ENCODE data around the gene MYCN. TPM values are rescaled to one million over a fixed set of nuclear protein-coding genes. Genes with fewer than 3 reads are reported as not detected.

The MYCN gene
- polyA plus RNA-seq, 1 donor (not counting 4 experiments of a cell fraction or from before 2014, with no cell fraction given), result not detected

DNA sequence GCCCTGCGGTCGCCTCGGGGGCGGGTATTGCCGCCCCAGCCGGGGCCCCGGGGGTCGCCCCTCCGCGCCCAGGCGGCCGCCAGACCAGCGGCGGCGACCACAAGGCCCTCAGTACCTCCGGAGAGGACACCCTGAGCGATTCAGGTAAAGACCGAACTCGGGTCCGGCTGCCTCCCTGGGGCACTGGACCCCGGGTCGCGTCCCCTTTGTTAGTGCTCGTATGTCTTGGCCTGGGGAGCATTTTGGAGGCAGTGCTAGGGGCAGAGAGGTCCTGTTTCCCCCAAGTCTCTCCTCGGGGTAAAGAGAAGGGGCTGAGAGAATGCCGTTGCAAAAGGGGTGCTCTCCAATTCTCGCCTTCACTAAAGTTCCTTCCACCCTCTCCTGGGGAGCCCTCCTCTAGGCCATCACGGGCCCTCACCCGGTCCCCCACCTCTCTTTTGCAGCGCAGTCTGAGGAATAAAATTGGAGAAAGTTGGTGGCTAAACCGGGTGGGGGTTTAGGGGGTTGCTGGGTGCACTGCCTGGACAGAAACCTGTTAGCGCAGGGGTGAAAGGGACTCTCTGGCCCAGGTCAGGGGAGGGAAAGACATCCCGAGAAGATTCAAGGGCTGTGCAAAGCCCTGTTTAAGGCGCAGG lies 2.5 kb downstream of the MYCN start:
- FAIRE-seq (no peak), DNase-seq (ENCODE audit: low read depth, low spot score) (no peak)
- H2AFZ ChIP-seq (ENCODE audit: control insufficient read depth, low read length), result no peak overlapping the region
- H3K4me2 ChIP-seq (ENCODE audit: control insufficient read depth, extremely low read depth, insufficient read depth, low read depth, low read length), result no peak overlapping the region
- H3K9ac ChIP-seq (ENCODE audit: control insufficient read depth, extremely low read depth, insufficient read depth, low read length), result no peak overlapping the region
- peaks cover 2% of the 10 kb centered on the region for H3K4me1 ChIP-seq (ENCODE audit: control insufficient read depth, extremely low read depth, insufficient read depth, low read length)
- no peak for TF ChIP-seq EZH2 (IDR thresholded peaks at IDR 0.05; ENCODE audit: low read length)
- TF ChIP-seq, protein P1, sequence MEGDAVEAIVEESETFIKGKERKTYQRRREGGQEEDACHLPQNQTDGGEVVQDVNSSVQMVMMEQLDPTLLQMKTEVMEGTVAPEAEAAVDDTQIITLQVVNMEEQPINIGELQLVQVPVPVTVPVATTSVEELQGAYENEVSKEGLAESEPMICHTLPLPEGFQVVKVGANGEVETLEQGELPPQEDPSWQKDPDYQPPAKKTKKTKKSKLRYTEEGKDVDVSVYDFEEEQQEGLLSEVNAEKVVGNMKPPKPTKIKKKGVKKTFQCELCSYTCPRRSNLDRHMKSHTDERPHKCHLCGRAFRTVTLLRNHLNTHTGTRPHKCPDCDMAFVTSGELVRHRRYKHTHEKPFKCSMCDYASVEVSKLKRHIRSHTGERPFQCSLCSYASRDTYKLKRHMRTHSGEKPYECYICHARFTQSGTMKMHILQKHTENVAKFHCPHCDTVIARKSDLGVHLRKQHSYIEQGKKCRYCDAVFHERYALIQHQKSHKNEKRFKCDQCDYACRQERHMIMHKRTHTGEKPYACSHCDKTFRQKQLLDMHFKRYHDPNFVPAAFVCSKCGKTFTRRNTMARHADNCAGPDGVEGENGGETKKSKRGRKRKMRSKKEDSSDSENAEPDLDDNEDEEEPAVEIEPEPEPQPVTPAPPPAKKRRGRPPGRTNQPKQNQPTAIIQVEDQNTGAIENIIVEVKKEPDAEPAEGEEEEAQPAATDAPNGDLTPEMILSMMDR (optimal IDR thresholded peaks at IDR 0.05 in 1 of 3, IDR thresholded peaks at IDR 0.05 in 1 of 3, conservative IDR thresholded peaks at IDR 0.05 in 1 of 3; ENCODE audit: extremely low read depth in 1 of 3, insufficient read depth in 2 of 3, low read length in 3 of 3), result no peak
- dilution Hi-C loops (cut with MboI; ENCODE audit: extremely low pct_ligation_motif_present, low sequenced_read_pairs), result loop anchor here (25.0 kb wide), 1 partner anchor 569 kb away; no protein-coding TSS in a partner anchor
- H3K27ac ChIP-seq (ENCODE audit: control insufficient read depth, insufficient read depth, low read length), result no peak overlapping the region
- H3K9me1 ChIP-seq (ENCODE audit: control insufficient read depth, extremely low read depth, insufficient read depth, low read length), result no peaks in the 10 kb centered on the region
- H3K4me3 ChIP-seq (ENCODE audit: control insufficient read depth in 2 of 3, extremely low read depth in 1 of 3, insufficient read depth in 2 of 3, low read depth in 1 of 3, low read length in 3 of 3), result no peak overlapping the region
- H3K27me3 ChIP-seq (ENCODE audit: control insufficient read depth, extremely low read depth, insufficient read depth, low read length), result peaks cover 44% of the 10 kb centered on the region
- H3K36me3 ChIP-seq (ENCODE audit: control insufficient read depth in 2 of 2, extremely low read depth in 1 of 2, insufficient read depth in 2 of 2, low read length in 2 of 2), result no peaks in the 10 kb centered on the region
- H3K79me2 ChIP-seq (ENCODE audit: control insufficient read depth, insufficient read depth, low read length), result no peaks in the 10 kb centered on the region
- H3K9me3 ChIP-seq (ENCODE audit: control insufficient read depth, low read depth, low read length), result no peaks in the 10 kb centered on the region
- no peaks in the 10 kb centered on the region for H4K20me1 ChIP-seq (ENCODE audit: control insufficient read depth, extremely low read depth, insufficient read depth, low read length)

DNA sequence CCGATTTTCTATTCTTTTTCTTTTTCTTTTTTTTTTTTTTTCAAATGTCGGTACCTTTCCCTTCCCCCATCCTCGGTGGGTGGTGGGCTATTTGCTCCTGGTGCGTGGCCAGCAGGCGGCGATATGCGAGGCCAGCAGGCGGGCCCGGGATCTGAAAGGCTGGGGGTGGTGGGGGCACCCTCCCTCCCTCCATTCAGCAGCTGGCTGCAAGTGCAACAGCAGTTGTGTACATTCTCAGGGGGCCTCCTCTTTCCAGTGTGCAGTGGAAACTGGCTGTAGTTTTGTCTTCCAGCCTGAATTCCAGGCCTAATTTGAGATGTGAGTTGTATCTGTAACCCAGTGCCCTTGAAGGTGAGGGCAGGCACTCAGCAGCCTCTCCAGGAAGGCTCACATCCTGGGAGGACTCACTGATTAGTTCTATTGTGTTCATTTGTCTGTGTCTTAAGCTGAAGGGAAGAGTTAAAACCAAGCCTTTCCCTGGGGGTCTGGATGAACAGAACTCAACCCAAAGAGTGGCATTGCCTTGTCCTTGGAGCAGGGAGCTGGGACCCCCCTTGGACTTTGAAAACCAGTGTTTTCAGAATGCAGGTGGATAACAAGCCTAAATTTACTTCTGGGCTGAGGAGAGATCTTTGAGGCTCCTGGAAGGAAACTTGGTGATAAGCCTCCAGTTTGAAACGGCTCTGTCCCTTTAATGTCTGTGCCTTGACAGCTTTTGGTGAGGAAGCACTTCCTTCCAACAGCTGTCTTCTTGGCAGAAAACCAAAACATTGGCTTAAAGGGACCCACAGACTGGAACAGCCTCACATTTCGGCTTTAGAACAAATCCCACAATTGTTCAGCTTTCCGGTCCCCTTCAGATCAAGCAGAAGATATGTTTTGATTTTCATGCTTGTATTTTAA lies 3.3 kb downstream of the MYCN start:
- Histone ChIP-seq H3K4me2 (ENCODE audit: control insufficient read depth, extremely low read depth, insufficient read depth, low read depth, low read length) (no peak overlapping the region), H3K79me2 (ENCODE audit: control insufficient read depth, insufficient read depth, low read length) (no peaks in the 10 kb centered on the region), H3K9ac (ENCODE audit: control insufficient read depth, extremely low read depth, insufficient read depth, low read length) (no peak overlapping the region), H4K20me1 (ENCODE audit: control insufficient read depth, extremely low read depth, insufficient read depth, low read length) (no peaks in the 10 kb centered on the region), H3K4me1 (ENCODE audit: control insufficient read depth, extremely low read depth, insufficient read depth, low read length) (peaks cover 2% of the 10 kb centered on the region), H3K27ac (ENCODE audit: control insufficient read depth, insufficient read depth, low read length) (no peak overlapping the region), H3K4me3 (ENCODE audit: control insufficient read depth in 2 of 3, extremely low read depth in 1 of 3, insufficient read depth in 2 of 3, low read depth in 1 of 3, low read length in 3 of 3) (no peak overlapping the region), H3K9me3 (ENCODE audit: control insufficient read depth, low read depth, low read length) (no peaks in the 10 kb centered on the region), H3K36me3 (ENCODE audit: control insufficient read depth in 2 of 2, extremely low read depth in 1 of 2, insufficient read depth in 2 of 2, low read length in 2 of 2) (no peaks in the 10 kb centered on the region), H2AFZ (ENCODE audit: control insufficient read depth, low read length) (no peak overlapping the region), H3K27me3 (ENCODE audit: control insufficient read depth, extremely low read depth, insufficient read depth, low read length) (peaks cover 44% of the 10 kb centered on the region), H3K9me1 (ENCODE audit: control insufficient read depth, extremely low read depth, insufficient read depth, low read length) (no peaks in the 10 kb centered on the region)
- TF ChIP-seq, protein P1 (optimal IDR thresholded peaks at IDR 0.05 in 1 of 3, IDR thresholded peaks at IDR 0.05 in 1 of 3, conservative IDR thresholded peaks at IDR 0.05 in 1 of 3; ENCODE audit: extremely low read depth in 1 of 3, insufficient read depth in 2 of 3, low read length in 3 of 3), result no peak
- no peak for TF ChIP-seq EZH2 (IDR thresholded peaks at IDR 0.05; ENCODE audit: low read length)
- FAIRE-seq (no peak), DNase-seq (ENCODE audit: low read depth, low spot score) (no peak)
- dilution Hi-C loops (cut with MboI; ENCODE audit: extremely low pct_ligation_motif_present, low sequenced_read_pairs), result loop anchor here (25.0 kb wide), 1 partner anchor 569 kb away; no protein-coding TSS in a partner anchor

Data from keratinocyte (primary cell).